Ishikawa (cell line): ENCODE data around the gene TMEM253.

Experiments
- CEBPB ChIP-seq: IDR thresholded peaks from 2 replicates; pipeline ENCODE4 v1.6.1; 2012
- CREB1 ChIP-seq: IDR thresholded peaks from 2 replicates; pipeline ENCODE4 v1.6.1; 2012; ENCODE audit warnings: low read depth
- EGR1 ChIP-seq: IDR thresholded peaks from 2 replicates; pipeline ENCODE4 v1.6.1; 2012
- EP300 ChIP-seq: IDR thresholded peaks from 2 replicates; pipeline ENCODE4 v1.6.1; 2012; ENCODE audit warnings: borderline replicate concordance
- FOXM1 ChIP-seq: IDR thresholded peaks from 2 replicates; pipeline ENCODE4 v1.6.1; 2012; ENCODE audit warnings: low read depth, borderline replicate concordance
- RAD21 ChIP-seq: IDR thresholded peaks from 2 replicates; pipeline ENCODE4 v1.6.1; 2012; ENCODE audit warnings: low read depth
- TAF1 ChIP-seq: IDR thresholded peaks from 2 replicates; pipeline ENCODE4 v1.6.1; 2012; ENCODE audit warnings: low read depth, mild to moderate bottlenecking
- TCF12 ChIP-seq: IDR thresholded peaks from 2 replicates; pipeline ENCODE4 v1.6.1; 2012; ENCODE audit warnings: low read depth
- TEAD4 ChIP-seq: IDR thresholded peaks from 2 replicates; pipeline ENCODE4 v1.6.1; 2012
- ZBTB7A ChIP-seq: IDR thresholded peaks from 2 replicates; pipeline ENCODE4 v1.6.1; 2012; ENCODE audit warnings: low read depth
- TF ChIP-seq, protein P1 (sequence below): IDR thresholded peaks from 2 replicates; pipeline ENCODE4 v1.6.1; 2012
- TF ChIP-seq, protein P2 (sequence below): IDR thresholded peaks from 2 replicates; pipeline ENCODE4 v1.6.1; 2012
- TF ChIP-seq, protein P3 (sequence below): IDR thresholded peaks from 2 replicates; pipeline ENCODE4 v1.6.1; 2012; ENCODE audit warnings: low read depth, mild to moderate bottlenecking

DNA sequence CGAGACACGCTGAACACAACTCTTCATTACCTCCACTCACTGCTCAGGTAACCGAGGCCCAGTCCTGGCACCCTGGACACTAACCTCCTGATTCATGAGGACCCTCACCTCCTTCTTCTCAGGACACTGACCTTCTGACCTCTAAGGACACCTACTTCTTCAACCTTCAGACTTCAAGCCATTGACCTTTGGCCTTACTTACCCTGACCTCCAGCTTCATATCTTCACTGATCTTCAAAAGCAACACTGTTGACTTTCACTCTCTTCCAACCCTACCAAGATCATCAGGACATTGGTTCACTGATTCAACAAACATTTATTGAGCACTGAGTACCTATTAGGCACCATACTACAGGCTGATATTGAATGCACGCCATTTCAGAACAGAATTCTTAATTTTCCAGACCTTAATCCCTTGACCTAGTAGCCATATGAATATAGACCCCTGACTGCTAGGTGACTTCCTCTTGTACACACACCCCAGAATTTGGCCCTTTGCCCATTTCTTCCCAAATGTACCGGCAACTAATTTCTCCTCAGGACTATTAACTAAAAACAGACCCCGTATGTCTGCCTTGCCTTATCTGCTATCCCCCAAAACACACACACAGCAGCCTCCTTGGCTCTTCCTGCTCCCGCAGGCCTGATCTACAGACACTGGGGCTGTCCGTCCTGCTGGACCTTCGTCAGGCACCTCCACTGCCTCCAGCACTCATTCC lies 25.0 kb upstream of the TMEM253 start:
- TF ChIP-seq, protein P1, sequence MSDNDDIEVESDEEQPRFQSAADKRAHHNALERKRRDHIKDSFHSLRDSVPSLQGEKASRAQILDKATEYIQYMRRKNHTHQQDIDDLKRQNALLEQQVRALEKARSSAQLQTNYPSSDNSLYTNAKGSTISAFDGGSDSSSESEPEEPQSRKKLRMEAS, result no peak
- TF ChIP-seq CEBPB (no peak), EP300 (no peak), TEAD4 (no peak), TAF1 (no peak), EGR1 (no peak), FOXM1 (no peak), RAD21 (no peak), ZBTB7A (no peak), CREB1 (no peak), TCF12 (no peak)
- TF ChIP-seq, protein P2, sequence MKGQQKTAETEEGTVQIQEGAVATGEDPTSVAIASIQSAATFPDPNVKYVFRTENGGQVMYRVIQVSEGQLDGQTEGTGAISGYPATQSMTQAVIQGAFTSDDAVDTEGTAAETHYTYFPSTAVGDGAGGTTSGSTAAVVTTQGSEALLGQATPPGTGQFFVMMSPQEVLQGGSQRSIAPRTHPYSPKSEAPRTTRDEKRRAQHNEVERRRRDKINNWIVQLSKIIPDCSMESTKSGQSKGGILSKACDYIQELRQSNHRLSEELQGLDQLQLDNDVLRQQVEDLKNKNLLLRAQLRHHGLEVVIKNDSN, result no peak
- TF ChIP-seq, protein P3, sequence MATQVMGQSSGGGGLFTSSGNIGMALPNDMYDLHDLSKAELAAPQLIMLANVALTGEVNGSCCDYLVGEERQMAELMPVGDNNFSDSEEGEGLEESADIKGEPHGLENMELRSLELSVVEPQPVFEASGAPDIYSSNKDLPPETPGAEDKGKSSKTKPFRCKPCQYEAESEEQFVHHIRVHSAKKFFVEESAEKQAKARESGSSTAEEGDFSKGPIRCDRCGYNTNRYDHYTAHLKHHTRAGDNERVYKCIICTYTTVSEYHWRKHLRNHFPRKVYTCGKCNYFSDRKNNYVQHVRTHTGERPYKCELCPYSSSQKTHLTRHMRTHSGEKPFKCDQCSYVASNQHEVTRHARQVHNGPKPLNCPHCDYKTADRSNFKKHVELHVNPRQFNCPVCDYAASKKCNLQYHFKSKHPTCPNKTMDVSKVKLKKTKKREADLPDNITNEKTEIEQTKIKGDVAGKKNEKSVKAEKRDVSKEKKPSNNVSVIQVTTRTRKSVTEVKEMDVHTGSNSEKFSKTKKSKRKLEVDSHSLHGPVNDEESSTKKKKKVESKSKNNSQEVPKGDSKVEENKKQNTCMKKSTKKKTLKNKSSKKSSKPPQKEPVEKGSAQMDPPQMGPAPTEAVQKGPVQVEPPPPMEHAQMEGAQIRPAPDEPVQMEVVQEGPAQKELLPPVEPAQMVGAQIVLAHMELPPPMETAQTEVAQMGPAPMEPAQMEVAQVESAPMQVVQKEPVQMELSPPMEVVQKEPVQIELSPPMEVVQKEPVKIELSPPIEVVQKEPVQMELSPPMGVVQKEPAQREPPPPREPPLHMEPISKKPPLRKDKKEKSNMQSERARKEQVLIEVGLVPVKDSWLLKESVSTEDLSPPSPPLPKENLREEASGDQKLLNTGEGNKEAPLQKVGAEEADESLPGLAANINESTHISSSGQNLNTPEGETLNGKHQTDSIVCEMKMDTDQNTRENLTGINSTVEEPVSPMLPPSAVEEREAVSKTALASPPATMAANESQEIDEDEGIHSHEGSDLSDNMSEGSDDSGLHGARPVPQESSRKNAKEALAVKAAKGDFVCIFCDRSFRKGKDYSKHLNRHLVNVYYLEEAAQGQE, result no peak
